Subcutaneous abdominal adipose tissue (tissue), 5 donors: ENCODE data around the gene TFPI2.
"Not testable (repeated sequence)": the region's sequence is repeated elsewhere in the genome, so short reads cannot be mapped to it uniquely, and the experiment has no call there.

ENCODE experiments used
- H3K27ac ChIP-seq: one replicate; pipeline ENCODE4 v1.7.0; 2013; ENCODE audit warnings: low read depth, mild to moderate bottlenecking, inconsistent platforms, low read length, moderate library complexity
- H3K27me3 ChIP-seq, 5 donors: one replicate each; pipeline ENCODE4 v1.7.0; 2013; ENCODE audit warnings: low read length in 5 of 5, inconsistent platforms in 1 of 5; ENCODE audit not compliant: control insufficient read depth in 5 of 5, insufficient read depth in 4 of 5
- H3K36me3 ChIP-seq, 5 donors: one replicate each; pipeline ENCODE4 v1.7.0; 2013; ENCODE audit warnings: low read length in 5 of 5; ENCODE audit not compliant: control insufficient read depth in 5 of 5, insufficient read depth in 5 of 5
- H3K4me1 ChIP-seq, 5 donors: one replicate each; pipeline ENCODE4 v1.7.0; 2013; ENCODE audit warnings: low read length in 5 of 5, mild to moderate bottlenecking in 3 of 5, moderate library complexity in 1 of 5; ENCODE audit not compliant: control insufficient read depth in 5 of 5, insufficient read depth in 5 of 5
- H3K4me3 ChIP-seq, 5 donors: one replicate each; pipeline ENCODE4 v1.7.0; 2013; ENCODE audit warnings: low read length in 5 of 5, low read depth in 1 of 5
- H3K9ac ChIP-seq, 5 donors: one replicate each; pipeline ENCODE4 v1.7.0; 2013; ENCODE audit warnings: low read length in 5 of 5, mild to moderate bottlenecking in 4 of 5, moderate library complexity in 3 of 5
- H3K9me3 ChIP-seq, 5 donors: one replicate each; pipeline ENCODE4 v1.7.0; 2013; ENCODE audit warnings: low read length in 5 of 5; ENCODE audit not compliant: control insufficient read depth in 5 of 5
- donor health status: healthy.
- donor health status: healthy.
- donor health status: healthy.
- donor health status: healthy.
- donor health status: healthy.

Gene TFPI2

DNA sequence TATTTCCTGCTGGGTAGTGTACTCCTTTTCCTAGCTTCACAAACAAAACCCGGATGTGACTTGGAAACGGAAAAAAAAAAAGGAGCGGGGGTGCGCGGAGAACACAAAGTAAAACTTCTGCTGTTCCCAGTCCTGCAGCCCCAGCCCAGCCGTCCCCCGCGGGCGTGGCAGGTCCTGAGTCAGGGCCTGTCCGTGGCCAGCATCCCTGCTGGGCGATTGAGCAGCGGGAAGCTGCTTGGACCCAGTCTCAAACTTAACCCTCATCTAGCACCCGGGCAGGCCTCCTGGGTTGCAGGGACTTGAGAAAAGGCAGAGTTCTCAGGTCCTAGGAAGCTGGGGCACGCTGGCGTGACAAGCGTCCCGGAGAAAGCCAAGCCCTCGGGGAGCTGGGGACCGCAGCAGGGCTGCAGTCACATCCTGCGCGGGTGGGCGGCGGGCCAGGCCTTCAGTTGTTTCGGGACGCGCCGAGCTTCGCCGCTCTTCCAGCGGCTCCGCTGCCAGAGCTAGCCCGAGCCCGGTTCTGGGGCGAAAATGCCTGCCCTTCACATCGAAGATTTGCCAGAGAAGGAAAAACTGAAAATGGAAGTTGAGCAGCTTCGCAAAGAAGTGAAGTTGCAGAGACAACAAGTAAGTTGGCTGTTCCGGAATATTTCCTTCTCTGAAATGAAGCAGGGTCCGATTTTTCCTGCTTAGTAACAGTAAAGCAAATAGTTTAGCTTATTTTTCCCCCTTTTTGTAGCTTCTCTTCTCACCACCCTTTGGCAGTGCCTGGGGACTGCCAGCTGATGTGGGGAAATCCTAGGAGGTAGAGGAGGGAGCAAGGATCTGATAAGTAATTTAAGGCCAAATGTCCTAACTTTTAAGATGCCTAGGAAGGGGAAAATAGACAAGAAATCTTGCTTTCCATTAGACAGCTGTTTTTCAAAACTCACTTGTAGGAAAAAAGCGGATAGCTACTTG is 31.3 kb upstream of the TFPI2 start, which contains the start of gene GNG11:
Gene GNG11, plus strand, starts transcription at position 129 of the 960 bp plus-strand sequence. Its CDS starts 403 bp downstream, at position 532.
- Histone ChIP-seq H3K4me3 (peak within 1 kb of the TSS; percentile 76 to 95 (median 83)), H3K4me1 (peaks cover 0 to 36% (median 26%) of the 10 kb centered on the region in 5 donors), H3K9ac (peak within 1 kb of the TSS; percentile 68 to 99 (median 88))

DNA sequence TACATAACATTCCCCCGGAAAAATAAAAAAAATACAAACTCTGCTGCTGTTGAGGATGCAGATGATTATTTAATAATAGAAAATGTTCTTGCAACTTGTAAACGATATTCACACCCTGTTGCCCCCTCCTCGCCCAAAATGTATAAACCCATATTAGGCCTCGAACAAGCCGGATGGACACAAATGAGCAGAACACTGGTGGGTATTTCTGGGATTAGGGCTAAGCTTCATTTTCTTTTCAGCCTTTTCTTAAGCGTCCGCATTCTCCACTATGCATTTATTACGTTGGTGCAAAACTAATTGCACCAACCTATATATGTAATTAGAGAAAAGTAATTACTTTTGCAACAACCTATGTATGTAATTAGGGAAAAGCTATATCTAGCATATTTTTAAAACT is 30.6 kb upstream of the TFPI2 start:
- Histone ChIP-seq H3K9me3 (no peaks in the 10 kb centered on the region), H3K9ac (peak overlapping the region in 4 of 5 donors; percentile 29 to 88 (median 49)), H3K4me1 (peaks cover 0 to 34% (median 22%) of the 10 kb centered on the region in 5 donors), H3K4me3 (peak overlapping the region; percentile 76 to 95 (median 83)), H3K27ac (peak overlapping the region; percentile 99), H3K27me3 (no peaks in the 10 kb centered on the region), H3K36me3 (peaks cover 2 to 4% (median 2%) of the 10 kb centered on the region in 5 donors)

More for the DNA sequence above, 31.3 kb upstream of the TFPI2 start, which contains the start of gene GNG11:
- Histone ChIP-seq H3K27me3 (no peaks in the 10 kb centered on the region), H3K27ac (peak within 1 kb of the TSS; percentile 99), H3K36me3 (peaks cover 6 to 11% (median 9%) of the 10 kb centered on the region in 5 donors), H3K9me3 (no peaks in the 10 kb centered on the region)

DNA sequence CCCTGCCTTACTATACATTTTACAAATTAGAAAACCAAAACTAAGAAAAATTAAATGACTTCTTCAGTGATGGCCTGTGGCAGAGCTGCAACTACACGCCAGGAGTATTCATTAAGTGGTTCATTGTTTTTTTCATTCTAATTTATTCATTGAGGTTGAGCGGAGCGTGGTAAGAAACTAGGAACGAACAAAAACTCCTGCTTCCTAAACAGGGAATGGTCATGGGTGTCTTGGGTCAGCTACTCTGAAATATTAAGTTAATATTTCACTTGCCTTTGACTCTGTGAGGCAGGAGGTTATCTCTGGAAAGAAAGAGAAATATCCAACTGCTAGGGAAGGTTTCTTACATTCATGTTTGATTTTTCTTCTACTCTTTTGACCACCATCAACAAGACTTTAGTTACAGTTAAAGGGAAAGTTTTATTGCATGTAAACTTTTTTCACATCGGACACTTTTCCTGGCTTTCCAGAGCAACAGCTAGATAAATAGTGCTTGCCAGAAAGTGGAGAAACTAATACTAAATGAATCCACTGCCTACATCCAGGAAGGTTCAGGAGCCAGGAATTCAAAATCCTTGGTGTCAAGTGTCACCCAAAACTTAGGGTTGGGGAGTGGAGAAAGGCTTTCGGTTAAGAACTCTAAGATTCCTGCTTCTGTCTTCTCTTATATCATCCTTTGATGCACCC is 30.1 kb upstream of the TFPI2 start:
- Histone ChIP-seq H3K36me3 (no peaks in the 10 kb centered on the region), H3K27me3 (no peaks in the 10 kb centered on the region), H3K27ac (peak overlapping the region; percentile 99), H3K9me3 (no peaks in the 10 kb centered on the region), H3K4me1 (peaks cover 0 to 34% (median 24%) of the 10 kb centered on the region in 5 donors), H3K4me3 (peak overlapping the region in 4 of 5 donors; percentile 76 to 95 (median 82)), H3K9ac (peak overlapping the region in 3 of 5 donors; percentile 30 to 68 (median 58))

GRCh38 chr7:93916315-93916714 is 25.8 kb upstream of the TFPI2 start:
- H3K4me3 ChIP-seq, H3K36me3 ChIP-seq, H3K9me3 ChIP-seq, H3K9ac ChIP-seq, H3K27ac ChIP-seq, H3K27me3 ChIP-seq: not testable (repeated sequence)
- peaks cover 0 to 28% (median 13%) of the 10 kb centered on the region in 5 donors for H3K4me1 ChIP-seq

DNA sequence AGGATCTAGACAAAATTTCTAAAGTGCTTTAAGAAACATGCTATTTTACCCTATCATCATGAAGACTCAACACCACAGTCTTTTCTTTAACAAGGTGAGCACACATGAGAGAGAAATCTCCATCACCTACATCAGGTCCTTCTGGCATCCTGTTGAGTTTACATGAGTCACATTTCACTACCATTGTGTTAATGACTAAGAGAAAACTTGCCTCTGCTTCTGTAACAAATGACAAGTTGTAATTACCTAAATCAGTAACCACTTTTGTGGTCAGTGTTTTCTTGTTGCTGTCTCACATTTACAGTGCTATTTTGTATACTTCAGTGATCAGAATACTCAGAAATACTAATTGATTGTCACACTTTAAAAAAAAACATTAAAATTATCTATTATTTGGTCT is 25.3 kb upstream of the TFPI2 start:
- Histone ChIP-seq H3K4me1 (peaks cover 0 to 24% (median 11%) of the 10 kb centered on the region in 5 donors), H3K27ac (peak overlapping the region; percentile 92)
- H3K9ac ChIP-seq, H3K27me3 ChIP-seq, H3K9me3 ChIP-seq, H3K36me3 ChIP-seq, H3K4me3 ChIP-seq: not testable (repeated sequence)

DNA sequence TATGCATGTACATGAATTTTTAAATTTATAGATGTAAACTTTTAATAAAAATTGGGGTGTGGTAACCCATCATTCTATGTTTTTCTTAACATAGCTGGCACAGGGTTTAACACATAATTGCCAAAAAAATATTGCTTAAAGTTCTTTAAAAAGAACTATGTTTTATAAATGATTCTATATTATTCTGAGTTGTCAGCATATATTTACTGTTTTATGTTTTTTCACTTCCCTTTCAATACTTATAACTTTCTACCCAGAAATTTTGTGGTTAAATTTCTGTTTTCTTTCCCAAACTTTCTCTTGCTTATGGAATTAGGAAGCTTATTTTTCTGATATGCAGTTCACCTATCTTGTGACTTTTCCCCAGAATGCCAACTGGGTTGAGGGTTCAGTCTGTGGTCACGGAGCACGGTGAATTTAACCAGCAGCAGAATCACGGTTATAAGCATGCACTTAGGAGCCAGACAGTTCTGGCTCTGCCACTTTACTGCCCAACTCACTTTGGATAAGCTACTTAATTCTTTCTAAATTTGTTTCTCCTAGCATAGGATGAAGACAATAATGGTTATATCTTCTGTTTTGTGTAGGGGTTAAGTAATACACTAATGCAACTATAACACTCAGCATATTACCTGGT is 24.8 kb upstream of the TFPI2 start:
- Histone ChIP-seq H3K4me1 (peaks cover 0 to 22% (median 12%) of the 10 kb centered on the region in 5 donors), H3K27ac (peak overlapping the region; percentile 92)
- not testable (repeated sequence) for H3K27me3 ChIP-seq, H3K9me3 ChIP-seq, H3K9ac ChIP-seq, H3K36me3 ChIP-seq, H3K4me3 ChIP-seq

GRCh38 chr7:93914581-93915066 is 24.1 kb upstream of the TFPI2 start:
- no peaks in the 10 kb centered on the region for H3K9me3 ChIP-seq
- peak overlapping the region; percentile 92 for H3K27ac ChIP-seq
- no peaks in the 10 kb centered on the region for H3K36me3 ChIP-seq
- no peak overlapping the region for H3K9ac ChIP-seq
- H3K4me3 ChIP-seq: peak overlapping the region in 3 of 5 donors; percentile 26 to 48 (median 31)
- no peaks in the 10 kb centered on the region for H3K27me3 ChIP-seq
- H3K4me1 ChIP-seq: peaks cover 0 to 24% (median 15%) of the 10 kb centered on the region in 5 donors

DNA sequence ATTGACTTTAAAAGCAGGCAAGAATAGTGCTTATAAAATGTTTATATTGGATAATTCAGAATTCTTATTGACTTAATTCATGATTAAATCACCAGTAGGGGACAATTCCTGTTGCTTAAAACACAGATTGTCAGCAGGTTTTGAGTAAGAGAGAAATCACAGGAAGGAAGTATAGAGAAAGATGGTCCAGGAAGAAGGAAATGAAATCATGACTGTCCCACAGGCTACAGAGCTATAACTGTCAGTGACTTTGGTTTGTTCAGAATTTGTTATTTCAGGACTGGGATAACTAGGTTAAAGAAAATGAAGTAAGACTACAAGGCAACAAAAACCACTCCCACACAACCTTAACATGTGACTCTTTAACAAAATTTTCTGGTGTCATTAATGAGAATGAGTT is 22.6 kb upstream of the TFPI2 start:
- Histone ChIP-seq H3K9ac (no peak overlapping the region), H3K27ac (peak overlapping the region; percentile 92), H3K27me3 (no peaks in the 10 kb centered on the region), H3K36me3 (no peaks in the 10 kb centered on the region), H3K4me1 (peaks cover 0 to 24% (median 15%) of the 10 kb centered on the region in 5 donors), H3K4me3 (no peak overlapping the region), H3K9me3 (no peaks in the 10 kb centered on the region)

DNA sequence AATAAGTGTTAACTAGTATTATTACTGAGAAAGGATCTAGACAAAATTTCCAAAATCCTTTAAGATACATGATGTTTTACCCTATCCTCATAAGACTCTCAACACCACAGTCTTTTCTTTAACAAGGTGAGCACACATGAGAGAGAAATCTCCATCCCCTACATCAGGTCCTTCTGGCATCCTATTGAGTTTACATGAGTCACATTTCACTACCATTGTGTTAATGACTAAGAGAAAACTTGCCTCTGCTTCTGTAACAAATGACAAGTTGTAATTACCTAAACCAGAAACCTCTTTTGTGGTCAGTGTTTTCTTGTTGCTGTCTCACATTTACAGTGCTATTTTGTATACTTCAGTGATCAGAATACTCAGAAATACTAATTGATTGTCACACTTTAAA is 21.1 kb upstream of the TFPI2 start:
- not testable (repeated sequence) for H3K36me3 ChIP-seq, H3K27me3 ChIP-seq, H3K4me3 ChIP-seq, H3K9me3 ChIP-seq, H3K9ac ChIP-seq
- Histone ChIP-seq H3K27ac (peak overlapping the region; percentile 92), H3K4me1 (peaks cover 0 to 24% (median 15%) of the 10 kb centered on the region in 5 donors)
